ENCODE data around the gene ATP5MC3.

Gene ATP5MC3

DNA sequence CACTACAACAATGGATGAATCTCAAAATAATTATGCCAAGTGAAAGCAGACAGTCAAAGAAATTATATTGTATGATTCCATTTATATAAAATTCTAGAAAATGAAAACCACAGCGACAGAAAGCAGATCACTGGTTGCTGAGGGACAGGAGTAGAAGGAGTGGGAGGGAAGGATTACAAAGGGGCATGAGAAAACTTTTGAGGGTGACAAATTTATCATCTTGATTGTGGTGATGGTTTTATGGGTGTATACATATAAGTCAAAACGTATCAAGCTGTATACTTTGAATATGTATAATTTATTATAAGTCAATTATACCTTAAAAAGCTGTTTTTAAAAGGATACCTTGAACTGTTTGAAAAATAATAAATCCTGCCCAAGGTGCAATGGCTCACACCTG, 41.2 kb downstream of the ATP5MC3 start:
- TF ChIP-seq, protein P1, sequence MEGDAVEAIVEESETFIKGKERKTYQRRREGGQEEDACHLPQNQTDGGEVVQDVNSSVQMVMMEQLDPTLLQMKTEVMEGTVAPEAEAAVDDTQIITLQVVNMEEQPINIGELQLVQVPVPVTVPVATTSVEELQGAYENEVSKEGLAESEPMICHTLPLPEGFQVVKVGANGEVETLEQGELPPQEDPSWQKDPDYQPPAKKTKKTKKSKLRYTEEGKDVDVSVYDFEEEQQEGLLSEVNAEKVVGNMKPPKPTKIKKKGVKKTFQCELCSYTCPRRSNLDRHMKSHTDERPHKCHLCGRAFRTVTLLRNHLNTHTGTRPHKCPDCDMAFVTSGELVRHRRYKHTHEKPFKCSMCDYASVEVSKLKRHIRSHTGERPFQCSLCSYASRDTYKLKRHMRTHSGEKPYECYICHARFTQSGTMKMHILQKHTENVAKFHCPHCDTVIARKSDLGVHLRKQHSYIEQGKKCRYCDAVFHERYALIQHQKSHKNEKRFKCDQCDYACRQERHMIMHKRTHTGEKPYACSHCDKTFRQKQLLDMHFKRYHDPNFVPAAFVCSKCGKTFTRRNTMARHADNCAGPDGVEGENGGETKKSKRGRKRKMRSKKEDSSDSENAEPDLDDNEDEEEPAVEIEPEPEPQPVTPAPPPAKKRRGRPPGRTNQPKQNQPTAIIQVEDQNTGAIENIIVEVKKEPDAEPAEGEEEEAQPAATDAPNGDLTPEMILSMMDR (IDR thresholded peaks at IDR 0.05; ENCODE audit: insufficient read depth, low read depth, low read length, missing control alignments) = no peak
- H3K4me3 ChIP-seq (ENCODE audit: low read length) = no peak overlapping the region
- no peak for DNase-seq (ENCODE audit: low read depth)

DNA sequence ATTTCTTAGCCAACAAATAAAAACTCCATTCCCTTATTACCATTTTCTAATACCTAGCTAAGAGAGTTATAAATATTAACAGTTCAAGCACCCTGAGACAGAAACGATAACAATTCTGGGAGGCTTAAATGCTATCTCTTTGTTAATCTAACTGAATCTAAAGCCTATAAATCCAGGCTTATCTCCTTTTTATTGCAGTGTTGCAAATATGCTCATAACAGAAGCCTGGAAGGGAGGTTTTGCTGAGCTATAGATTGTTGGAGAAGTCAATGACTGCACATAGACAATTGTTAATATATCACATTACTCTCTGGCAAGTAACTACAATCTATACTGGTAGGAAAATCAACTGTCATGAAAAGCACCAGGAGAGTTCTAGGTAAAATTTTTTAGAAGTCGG, 43.7 kb downstream of the ATP5MC3 start:
- H3K4me3 ChIP-seq (ENCODE audit: low read length) = no peak overlapping the region
- DNase-seq (ENCODE audit: low read depth) = no peak

DNA sequence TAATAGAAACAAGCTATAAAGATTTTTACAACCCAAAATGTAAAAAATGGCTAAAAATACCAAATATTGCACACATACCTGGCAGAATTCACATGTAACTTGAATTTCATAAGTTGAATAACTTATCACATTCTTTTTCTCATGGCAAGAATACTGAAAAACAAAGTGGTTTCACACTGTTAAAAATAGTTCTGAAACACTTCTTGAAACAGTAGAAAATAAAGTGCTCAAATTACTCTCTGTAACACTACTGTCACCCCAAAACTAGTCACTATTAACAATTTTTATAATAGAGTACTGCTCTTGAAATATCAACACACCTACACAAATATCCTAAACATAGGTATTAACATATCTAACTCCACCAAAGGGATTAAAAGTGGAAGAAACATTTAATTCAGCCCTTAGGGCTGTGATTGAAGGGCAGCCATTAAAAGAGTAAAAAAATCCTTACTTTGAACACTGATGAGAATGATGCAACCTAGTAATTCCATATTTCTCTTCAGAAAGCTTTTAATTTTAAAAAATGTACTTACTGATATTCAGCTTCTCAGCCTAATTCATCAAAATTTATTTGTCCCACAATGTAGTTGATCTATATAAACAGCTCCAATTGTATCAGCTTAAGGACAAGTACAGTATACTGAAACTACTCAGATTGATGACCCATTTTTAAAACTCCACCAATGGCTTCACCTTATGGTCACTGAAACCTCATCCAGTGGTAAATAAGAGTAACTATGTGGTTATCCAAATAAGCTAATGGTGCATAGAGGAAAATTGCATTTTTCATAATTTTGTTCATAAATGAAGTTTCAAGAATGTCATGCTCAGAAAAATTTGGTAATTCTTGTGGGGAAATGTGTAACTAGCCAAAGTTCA, 44.9 kb downstream of the ATP5MC3 start:
- TF ChIP-seq, protein P1 (IDR thresholded peaks at IDR 0.05; ENCODE audit: insufficient read depth, low read depth, low read length, missing control alignments) = no peak
- no peak for DNase-seq (ENCODE audit: low read depth)
- H3K4me3 ChIP-seq (ENCODE audit: low read length) = no peak overlapping the region

More for the DNA sequence above, 43.7 kb downstream of the ATP5MC3 start:
- TF ChIP-seq, protein P1 (IDR thresholded peaks at IDR 0.05; ENCODE audit: insufficient read depth, low read depth, low read length, missing control alignments) = no peak

DNA sequence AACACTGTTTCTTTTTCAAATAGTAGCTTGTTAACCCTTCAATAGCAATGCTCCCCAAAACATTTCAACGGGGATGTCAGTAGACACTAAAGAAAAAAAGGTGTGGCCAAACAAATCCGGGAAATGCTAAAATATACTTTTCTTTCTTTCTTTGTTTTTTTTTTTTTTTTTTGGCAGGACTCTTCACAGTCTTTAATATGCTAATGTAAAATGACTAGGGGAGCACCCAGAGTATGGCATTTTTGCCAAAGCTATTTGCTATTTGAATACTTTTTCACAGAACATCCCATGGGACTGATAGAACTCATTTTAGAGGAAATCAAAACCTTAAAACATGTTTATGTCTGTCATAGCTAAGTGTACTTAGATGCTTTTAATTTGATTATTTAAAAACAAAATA, 45.6 kb downstream of the ATP5MC3 start:
- TF ChIP-seq, protein P1 (IDR thresholded peaks at IDR 0.05; ENCODE audit: insufficient read depth, low read depth, low read length, missing control alignments) = no peak
- DNase-seq (ENCODE audit: low read depth) = no peak

DNA sequence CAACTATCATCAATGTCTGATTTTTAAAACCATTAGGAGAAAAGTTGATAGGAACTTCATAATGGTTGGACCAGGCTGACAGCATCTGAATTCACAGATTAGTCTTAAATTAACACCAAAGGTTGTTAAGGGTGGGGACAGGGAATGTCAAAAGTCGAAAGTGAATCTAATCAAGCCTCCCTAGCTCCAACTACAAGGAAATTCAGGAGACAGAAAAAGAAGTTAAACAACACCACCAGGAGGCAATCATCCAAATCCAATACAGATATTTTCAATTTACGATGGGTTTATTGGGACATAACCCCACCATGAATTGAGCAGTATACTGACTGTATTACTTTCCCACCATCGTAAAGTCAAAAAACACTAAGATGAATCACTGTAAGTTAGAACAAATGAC, 46.3 kb downstream of the ATP5MC3 start:
- DNase-seq (ENCODE audit: low read depth) = no peak
- H3K4me3 ChIP-seq (ENCODE audit: low read length) = no peak overlapping the region
- TF ChIP-seq, protein P1 (IDR thresholded peaks at IDR 0.05; ENCODE audit: insufficient read depth, low read depth, low read length, missing control alignments) = no peak

More for the DNA sequence above, 45.6 kb downstream of the ATP5MC3 start:
- no peak overlapping the region for H3K4me3 ChIP-seq (ENCODE audit: low read length)

DNA sequence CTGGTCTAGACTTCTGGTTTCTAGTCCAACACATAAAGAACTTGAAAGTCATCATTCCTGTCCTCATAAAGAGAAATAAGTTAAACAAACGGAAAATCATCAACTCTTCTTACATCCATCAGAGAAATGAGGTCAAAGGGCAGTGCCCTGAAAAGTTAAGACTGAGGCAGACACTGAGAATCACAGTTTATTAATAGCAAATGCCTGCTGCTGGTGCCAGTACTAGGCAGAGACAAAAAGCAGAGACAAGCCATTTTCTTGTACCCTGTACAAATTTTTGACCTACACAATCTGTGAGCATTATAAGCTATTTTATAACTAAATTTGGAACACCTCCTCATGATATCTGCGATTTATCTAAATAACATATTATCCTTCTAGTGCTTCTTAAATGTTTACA, 50.3 kb downstream of the ATP5MC3 start:
- TF ChIP-seq, protein P1 (IDR thresholded peaks at IDR 0.05; ENCODE audit: insufficient read depth, low read depth, low read length, missing control alignments) = no peak
- no peak overlapping the region for H3K4me3 ChIP-seq (ENCODE audit: low read length)
- DNase-seq (ENCODE audit: low read depth) = no peak

DNA sequence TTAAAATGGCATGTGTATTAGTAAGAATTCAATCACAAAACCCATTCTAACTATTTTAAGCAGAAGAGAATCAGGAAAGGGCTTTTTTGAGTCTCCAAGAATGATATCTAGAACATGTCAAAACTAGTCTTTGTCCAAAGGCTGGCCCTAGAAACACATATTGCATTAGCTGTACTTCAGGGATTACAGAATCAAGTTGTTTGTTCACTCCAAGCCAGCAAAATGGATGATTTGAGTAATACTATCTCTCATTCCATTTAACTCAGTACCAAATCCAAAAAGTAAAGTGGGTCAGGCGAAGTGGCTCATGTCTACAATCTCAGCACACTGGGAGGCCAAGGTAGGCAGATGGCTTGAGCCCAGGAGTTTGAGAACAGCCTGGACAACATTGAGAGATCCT, 54.8 kb downstream of the ATP5MC3 start:
- TF ChIP-seq, protein P1 (IDR thresholded peaks at IDR 0.05; ENCODE audit: insufficient read depth, low read depth, low read length, missing control alignments) = no peak
- H3K4me3 ChIP-seq (ENCODE audit: low read length) = no peak overlapping the region
- DNase-seq (ENCODE audit: low read depth) = peak; percentile 81
